ENCODE results near the gene ZNF639.
"Not testable (repeated sequence)": the region's sequence is repeated elsewhere in the genome, so short reads cannot be mapped to it uniquely, and the experiment has no call there.

The ZNF639 gene, protein sequence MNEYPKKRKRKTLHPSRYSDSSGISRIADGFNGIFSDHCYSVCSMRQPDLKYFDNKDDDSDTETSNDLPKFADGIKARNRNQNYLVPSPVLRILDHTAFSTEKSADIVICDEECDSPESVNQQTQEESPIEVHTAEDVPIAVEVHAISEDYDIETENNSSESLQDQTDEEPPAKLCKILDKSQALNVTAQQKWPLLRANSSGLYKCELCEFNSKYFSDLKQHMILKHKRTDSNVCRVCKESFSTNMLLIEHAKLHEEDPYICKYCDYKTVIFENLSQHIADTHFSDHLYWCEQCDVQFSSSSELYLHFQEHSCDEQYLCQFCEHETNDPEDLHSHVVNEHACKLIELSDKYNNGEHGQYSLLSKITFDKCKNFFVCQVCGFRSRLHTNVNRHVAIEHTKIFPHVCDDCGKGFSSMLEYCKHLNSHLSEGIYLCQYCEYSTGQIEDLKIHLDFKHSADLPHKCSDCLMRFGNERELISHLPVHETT

DNA sequence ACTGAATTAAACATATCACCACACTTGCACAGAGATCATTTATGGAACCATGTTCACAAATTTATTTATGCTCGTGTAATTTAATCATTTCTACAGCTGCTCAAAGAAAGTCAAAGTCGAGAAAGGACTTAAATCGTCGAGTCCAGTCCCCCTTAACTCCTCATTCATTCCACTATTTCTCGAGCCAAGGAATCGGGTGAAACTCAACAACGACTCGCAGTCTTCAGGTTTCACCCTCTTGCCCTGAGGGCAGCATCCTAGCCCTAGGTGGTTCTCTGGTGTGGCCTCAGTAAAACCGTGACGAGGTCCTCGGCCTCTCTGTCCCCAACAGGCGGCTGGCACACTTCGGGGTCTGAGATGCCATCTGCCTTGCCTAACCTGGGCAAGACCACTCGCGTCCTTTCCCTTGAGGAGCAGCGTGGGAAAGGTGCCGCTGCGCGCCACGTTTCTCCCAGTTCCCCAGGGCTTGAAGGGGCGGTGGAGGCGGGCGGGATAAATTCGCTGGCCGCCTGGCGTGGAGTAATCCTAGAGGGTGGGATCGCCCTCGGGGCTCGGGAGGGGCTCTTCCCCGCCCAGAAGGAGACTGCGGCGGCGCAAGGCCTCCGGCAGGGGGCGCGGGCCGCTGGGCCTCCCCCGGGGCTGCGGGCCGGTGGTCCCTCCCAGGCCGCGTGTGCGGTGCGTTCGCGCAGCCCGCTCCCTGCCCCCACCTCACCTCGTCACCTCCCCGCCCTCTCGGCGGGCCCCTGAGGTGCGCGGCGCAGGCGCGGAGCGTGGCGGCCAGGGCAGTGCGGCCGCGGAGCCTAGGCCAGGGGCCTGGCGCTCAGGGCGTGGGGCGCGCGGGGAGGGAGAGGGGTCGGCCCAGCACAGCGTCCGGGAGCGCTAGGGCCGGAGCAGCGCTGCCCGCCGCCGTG lies at the start of gene ZNF639:
ZNF639 (plus strand) TSS at position 746 of the 911 bp plus-strand sequence. CDS start 5,263 bp downstream, outside the sequence.
- FAIRE-seq, result peak; percentile 49
- peak; percentile 74 for DNase-seq (ENCODE audit: insufficient read length, low spot score)

DNA sequence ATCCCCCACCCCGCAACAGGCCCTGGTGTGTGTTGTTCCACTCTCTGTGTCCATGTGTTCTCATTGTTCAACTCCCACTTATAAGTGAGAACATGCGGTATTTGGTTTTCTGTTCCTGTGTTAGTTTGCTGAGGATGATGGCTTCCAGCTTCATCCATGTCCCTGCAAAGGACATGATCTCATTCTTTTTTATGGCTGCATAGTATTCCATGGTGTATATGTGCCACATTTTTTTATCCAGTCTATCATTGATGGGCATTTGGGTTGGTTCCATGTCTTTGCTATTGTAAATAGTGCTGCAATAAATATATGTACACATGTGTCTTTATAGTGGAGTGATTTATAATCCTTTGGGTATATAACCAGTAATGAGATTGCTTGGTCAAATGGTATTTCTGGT lies 48.4 kb upstream of the ZNF639 start:
- not testable (repeated sequence) for DNase-seq (ENCODE audit: insufficient read length, low spot score); FAIRE-seq

DNA sequence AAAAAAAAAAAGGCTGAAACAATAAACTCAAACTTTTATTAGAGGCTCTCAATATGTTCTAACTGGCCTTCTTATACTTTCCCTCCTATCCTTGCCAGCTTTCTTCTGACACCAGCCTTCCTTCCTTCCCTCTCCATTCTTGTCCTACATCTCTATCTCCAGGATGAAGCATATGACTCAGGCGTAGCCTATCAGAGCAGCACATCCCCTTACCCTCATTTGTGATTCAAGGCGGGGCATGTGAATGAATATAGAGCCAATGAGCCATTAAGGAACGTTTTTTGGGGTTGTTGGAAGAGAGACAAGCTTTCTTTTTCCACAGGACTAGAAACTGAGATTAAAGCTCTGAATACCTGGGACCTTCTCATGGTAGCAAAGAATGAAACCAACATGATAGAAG lies 46.8 kb upstream of the ZNF639 start:
- no peak for FAIRE-seq
- DNase-seq (ENCODE audit: insufficient read length, low spot score), result no peak

DNA sequence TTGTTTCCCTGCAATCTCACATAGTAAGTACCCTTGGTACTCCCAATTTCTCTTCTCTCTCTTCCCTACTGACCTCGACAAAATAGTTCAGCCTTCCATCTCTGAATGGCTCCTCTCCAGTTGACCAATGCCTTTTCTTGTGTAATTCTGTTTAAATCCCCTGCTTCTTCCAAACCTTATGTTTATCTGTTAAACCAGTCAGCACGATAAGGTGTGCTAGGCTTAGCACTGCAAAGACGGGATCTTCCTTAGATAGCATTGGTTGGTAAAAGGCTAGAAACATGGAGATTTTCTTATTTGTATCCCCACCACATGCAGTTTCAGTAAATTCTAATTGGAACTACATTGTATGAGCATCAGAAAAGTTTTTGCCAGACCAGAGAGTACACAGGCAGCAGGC lies 46.1 kb upstream of the ZNF639 start:
- FAIRE-seq (no peak), DNase-seq (ENCODE audit: insufficient read length, low spot score) (no peak)

DNA sequence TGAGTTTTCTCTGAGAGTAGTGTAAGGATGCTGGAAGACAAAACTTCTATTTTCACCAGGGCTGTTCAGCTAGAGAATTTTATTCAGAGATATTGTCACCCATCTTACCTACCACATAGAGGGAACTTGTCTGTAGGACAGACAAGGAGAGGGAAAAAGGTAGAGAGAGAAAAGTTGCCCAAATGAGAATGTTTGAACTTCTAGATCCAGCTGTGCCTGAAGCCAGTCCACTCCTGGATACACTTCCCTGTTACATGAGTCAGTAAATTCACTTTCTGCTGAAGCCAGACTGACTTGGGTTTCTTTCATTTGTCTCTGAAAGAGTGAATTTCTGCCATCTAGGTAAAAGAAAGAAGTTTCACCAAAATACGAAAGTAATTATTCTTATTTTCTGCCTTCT lies 44.7 kb upstream of the ZNF639 start:
- DNase-seq (ENCODE audit: insufficient read length, low spot score) (no peak), FAIRE-seq (no peak)

DNA sequence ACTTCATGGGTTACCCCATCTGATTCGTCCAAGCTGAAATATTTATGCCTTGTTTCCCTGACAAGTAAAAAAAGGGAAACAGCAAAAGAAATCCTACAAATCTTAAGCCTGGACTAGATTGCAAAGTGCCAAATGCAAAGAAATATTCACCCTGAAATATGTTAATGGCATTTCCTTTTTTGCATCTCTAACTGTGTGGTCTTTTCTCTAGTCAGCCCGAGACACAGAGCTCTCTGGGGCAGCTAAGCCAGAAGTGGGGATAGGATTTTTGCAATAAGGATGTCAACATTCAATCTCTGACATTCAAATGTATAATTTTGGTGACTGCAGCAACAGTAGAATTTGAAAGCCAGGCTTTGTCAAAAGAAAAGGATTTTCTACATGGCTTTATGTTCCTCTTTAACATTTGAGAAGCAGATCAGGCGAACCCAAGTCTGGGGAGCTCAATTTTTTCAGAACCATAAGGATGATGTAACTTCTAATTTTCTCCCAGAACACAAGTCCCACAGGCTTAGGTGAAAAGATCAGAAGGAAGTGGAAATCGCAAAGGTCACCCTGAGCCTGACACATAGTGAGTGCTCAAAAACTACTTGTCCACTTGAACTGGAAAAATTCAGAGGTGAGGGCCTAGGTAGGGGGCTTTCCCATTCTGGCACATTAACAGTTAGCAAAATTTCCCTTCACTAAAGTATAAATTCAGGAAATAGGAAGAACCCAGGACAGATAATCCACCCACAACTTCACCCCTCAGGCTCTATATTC lies 43.7 kb upstream of the ZNF639 start:
- FAIRE-seq, result no peak
- no peak for DNase-seq (ENCODE audit: insufficient read length, low spot score)

DNA sequence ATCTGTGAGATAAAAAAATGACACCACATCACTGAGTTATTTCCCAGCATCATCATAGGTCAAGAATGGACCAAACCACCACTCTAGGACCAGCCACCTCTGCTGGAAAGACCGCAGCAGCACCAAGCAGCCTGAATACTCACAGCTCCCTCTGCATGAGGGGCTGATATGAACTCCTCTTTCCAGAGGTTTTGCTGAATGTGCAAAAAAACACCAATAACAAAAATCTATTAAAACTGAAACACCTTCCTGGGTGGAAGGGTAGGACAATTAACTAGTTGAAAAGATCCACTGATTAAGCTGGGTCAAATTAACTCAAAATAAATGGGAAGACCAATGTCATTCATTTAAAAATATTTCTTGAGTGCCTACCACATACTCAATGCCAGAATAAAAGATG lies 43.0 kb upstream of the ZNF639 start:
- DNase-seq (ENCODE audit: insufficient read length, low spot score) (no peak), FAIRE-seq (no peak)

DNA sequence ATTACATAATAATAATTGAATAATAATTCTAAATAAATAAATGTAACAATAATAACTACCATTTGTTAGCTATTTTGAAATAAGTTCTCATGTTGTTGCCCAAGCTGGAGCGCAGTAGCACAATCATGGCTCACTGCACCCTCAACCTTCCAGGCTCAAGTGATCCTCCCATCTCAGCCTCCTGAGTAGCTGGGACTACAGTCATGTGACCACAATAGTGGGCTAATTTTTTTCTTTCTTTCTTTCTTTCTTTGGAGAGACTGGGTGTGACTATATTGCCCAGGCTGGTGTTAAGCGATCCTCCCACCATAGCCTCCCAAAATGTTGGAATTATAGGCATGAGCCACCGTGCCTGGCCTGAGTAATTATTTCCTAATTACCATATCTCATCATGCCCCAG lies 41.0 kb upstream of the ZNF639 start:
- DNase-seq (ENCODE audit: insufficient read length, low spot score) (no peak), FAIRE-seq (no peak)

DNA sequence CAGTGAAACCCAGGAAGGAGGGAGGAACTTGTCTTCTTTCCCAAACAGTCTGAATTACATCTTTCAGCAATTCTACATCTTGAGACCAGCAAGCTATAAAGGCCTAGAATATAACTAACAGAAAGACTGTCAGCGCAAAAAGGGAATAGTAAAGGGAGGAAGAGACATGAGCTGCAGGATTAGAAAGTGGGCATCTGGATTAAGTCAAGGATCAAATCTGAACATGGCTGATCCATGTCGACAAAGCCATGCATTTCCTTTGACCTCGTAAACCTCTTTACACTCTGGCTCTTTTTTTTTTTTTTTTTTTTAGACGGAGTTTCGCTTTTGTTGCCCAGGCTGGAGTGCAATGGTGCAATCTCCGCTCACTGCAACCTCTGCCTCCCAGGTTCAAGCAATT lies 36.5 kb upstream of the ZNF639 start:
- FAIRE-seq (no peak), DNase-seq (ENCODE audit: insufficient read length, low spot score) (no peak)

DNA sequence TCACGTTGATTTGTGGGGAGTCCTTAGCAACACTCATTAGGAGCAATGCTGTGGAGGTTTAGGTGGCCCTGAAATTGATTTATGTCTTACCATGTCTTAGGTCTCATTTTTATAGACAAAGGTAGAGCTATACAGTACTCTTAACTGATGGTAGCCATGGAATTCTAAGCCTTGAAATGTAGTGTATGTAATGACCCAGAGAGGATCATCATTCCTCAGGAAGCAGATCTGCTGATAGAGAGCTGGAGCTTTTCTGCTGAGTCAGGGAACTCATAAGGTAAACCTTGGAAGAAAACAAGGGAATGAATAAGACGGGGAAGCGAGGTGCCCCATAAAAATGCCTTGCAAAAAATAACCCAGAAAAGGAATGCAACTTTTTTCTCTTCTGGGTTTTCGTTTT lies 34.0 kb upstream of the ZNF639 start:
- DNase-seq (ENCODE audit: insufficient read length, low spot score) (no peak), FAIRE-seq (no peak)

DNA sequence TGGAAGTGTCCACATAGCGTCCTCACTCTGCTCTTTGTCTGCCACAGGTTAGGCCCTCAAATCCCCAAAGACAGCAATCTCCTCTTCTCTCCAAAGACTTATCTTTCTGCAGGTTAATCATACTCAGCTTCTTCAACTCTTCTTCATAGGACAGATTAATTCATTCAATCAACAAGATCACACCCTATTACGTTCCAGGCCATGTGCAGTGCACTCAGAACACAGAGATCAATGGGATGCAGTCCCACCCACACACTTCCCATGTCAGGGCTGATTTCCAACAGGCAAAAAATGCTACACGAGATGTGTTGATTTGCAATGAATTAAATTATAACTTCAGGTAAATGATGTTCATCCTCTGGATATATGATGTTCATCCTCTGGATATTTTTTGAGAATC lies 33.5 kb upstream of the ZNF639 start:
- FAIRE-seq (no peak), DNase-seq (ENCODE audit: insufficient read length, low spot score) (no peak)

DNA sequence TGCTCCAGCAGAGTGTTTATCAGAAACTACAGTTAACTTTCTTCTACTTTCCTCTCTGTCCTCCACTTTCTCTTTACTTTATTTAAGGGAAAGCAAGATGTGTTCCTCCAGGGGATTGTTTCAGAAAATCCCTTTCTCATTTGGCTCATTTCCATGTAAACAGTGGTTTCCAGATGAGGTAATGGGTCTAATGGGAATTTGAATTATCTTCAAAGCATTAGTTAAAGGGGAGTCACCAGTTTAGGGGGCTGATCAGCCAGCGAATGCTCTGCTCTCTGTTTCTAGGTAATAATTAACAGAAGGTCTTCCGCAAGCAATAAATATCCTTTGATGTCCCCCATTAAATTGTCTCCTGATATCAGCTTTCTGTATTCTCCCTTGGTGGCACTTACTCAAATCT lies 30.4 kb upstream of the ZNF639 start:
- no peak for FAIRE-seq
- no peak for DNase-seq (ENCODE audit: insufficient read length, low spot score)

DNA sequence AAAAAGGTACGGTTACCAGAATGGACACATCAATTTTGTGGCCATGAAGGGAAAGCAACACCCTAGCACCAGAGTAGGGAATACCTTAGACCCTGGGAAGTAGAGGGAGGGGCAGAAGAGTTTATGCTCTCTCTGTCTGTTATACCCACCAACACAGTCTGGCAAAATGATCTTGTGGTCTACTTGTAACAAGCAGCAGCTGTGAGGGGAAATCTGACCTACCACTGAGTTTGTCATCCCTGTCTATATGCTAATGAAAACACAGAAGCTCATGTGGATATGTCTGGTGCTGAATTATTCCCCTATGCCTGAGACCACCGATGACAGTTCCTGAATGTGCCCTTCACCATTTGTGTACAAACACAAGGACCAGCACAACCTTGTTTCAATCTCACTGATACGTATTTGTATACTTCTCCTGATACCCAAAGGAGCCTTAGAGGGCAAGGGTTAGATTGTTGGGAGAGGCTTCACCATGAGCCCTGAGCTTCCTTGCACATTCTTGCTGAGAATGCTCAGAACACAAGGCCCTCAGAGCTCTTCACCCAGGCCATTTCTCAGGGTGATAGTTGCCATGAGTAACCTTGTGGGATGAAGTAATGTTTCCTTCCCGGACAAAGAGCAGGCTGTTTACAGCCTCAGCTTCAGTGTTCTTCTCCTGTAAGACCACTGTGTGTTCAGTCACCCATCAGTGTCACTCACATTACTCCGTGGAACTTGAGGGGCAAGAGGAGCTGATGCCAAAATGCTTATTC lies 24.7 kb upstream of the ZNF639 start:
- DNase-seq (ENCODE audit: insufficient read length, low spot score), result no peak
- FAIRE-seq, result no peak

DNA sequence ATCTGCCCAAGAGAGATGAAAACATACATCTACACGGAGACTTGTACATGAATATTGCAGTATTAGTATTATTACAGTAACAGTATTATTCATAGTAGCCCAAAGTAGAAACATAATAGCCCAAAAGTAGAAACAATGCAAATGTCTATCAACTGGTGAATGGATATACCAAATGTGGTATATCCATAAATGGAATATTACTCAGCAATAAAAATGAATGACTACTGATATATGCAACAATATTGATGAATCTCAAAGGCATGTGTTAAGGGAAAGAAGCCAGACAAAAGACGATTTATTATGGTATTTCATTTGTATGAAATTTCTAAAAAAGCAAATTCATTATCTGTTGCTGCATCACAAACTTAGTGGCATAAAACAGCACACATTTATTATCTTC lies 23.5 kb upstream of the ZNF639 start:
- DNase-seq (ENCODE audit: insufficient read length, low spot score) (no peak), FAIRE-seq (no peak)

DNA sequence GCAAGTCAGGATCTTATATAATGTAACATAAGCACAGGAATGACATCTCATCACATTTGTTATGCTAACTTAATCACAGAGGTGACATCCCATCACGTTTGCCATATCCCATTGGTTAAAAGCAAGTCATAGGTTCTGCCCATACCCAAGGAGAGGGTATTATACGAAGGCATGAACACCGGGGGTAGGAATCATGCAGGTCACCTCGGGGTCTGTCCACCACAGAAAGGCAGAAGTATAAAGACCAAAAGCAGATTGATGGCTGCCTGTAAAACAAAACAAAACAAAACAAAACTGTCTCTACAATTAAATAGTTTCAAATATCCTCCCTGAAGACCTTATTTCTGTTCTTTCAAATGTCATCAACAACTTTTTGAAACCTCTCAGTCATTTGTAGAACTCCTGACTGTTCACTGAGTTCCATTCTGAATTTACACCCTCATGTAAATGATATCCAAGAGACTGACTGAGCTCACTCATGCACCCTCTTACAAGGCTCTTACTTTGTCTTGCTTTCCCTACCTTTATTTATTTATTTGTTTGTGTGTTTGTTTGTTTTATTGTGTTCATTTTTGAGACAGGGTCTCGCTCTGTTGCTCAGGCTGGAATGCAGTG lies 22.7 kb upstream of the ZNF639 start:
- FAIRE-seq, result no peak
- DNase-seq (ENCODE audit: insufficient read length, low spot score), result no peak

DNA sequence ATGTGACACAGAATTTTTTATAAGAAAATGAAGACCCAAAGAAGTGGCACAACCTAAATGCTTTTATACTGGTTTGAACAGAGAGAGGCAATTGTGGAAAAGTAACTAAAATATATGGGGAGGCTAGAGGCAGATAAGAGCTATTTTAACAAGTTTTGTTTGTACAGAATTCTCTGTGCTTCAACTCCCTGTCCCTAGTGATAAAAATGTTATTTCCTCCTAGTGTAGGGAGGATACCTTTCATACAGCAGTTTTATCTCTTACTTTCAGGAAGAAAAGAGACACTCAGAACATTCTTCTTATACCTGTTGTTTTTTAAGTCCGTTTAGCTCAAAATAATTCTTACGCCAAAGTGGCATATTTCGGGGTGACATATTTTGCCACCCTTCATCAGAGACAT lies 21.2 kb upstream of the ZNF639 start:
- FAIRE-seq, result no peak
- DNase-seq (ENCODE audit: insufficient read length, low spot score), result no peak

DNA sequence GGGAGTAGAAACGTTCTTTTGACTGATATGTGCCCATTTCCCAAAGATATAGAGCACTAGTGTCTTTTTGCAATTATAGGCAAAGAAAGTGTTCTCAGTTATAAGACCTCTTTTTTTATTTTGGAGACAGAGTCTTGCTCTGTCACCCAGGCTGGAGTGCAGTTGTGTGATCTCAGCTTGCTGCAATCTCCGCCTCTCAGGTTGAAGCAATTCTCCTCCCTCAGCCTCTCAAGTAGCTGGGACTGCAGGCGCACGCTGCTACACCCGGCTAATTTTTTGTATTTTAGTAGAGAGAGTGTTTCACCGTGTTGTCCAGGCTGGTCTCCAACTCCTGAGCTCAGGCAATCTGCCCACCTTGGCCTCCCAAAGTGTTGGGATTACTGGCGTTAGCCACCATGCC lies 20.7 kb upstream of the ZNF639 start:
- FAIRE-seq (no peak), DNase-seq (ENCODE audit: insufficient read length, low spot score) (no peak)

DNA sequence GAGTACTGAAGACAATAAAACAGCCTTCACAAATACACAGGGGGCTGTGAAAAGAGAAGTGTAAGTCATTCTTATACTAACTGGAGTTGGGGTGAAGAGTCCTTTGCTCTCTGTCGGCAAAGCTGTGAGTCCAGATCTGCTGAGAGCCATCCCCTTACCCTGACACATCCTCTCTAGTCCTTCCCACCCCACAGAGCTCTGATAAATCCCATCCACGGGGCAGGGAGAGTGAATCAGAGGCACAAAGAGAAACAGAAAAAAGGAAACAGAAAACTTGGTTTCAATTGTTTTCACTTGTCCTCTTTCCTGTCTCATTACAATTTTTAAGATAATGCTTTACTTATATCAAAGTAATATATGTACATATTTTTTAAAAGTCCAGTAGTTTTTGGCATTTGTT lies 18.2 kb upstream of the ZNF639 start:
- no peak for FAIRE-seq
- no peak for DNase-seq (ENCODE audit: insufficient read length, low spot score)

DNA sequence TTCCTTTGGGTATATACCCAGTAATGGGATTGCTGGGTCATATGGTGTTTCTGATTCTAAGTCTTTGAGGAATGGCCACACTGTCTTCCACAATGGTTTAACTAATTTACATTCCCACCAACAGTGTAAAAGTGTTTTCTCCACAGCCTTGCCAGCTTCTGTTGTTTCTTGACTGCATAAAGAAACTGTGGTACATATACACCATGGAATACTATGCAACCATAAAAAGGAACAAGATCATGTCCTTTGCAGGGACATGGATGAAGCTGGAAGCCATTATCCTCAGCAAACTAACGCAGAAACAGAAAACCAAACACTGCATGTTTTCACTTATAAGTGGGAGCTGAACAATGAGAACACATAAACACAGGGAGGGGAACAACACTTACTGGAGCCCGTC lies 15.5 kb upstream of the ZNF639 start:
- not testable (repeated sequence) for DNase-seq (ENCODE audit: insufficient read length, low spot score); FAIRE-seq

DNA sequence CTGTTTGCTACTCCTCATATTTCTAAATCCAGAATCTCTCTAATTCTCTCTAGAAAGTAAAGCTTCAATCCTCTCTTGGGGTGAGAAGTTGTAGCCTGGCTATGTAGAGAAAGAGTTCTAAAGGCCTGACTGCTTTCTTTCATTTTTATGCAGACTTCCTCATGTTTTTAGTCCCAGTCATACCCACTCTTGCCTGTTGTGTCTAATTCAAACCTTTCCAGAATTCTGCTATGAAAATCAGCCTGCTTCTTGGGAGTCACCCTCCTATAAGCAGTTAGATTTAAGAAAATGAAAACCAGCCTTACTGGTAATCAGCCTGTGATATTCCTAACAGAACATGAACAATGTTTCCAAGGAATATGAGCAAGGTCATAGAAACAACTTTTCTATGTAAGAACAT lies 14.8 kb upstream of the ZNF639 start:
- no peak for DNase-seq (ENCODE audit: insufficient read length, low spot score)
- FAIRE-seq, result no peak

All from GM19239 (cell line).